GM21825 (cell line): Measurements from ENCODE around the gene CAMTA2.
A peak's percentile ranks its signal among the peaks of the same experiment; 100 is the strongest.

ENCODE experiments used
- ATAC-seq: cut with Tn5 transposase; IDR thresholded peaks from one replicate; pipeline ENCODE4 v1.9.1; 2021; ENCODE audit warnings: mild to moderate bottlenecking, moderate library complexity; ENCODE audit not compliant: unreplicated experiment

The CAMTA2 gene

DNA sequence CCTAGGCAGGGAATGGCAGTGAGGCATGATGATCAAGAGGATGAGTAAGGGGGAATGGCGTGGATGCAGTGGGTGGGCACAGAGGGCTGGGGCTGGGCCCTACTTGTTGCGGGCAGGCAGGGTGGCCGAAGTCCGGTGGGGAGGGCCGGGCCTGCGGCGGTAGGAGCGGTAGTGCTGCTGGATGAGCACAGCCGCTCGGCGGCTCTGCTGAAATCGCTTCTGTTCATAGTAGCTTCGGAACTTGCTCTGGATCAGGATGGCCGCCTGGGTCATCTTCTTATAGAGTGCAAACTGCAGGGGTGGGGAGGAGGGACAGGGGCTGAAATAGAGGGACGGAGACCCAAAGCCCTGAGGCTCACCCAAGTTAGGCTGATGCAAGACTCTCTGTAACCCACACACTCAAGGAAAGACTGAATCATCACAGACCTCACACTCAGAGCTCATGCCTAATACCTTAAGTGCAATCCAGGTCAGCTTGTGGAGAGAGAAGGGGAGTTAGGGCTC is 18.4 kb downstream of the CAMTA2 start:
- no peak for ATAC-seq

DNA sequence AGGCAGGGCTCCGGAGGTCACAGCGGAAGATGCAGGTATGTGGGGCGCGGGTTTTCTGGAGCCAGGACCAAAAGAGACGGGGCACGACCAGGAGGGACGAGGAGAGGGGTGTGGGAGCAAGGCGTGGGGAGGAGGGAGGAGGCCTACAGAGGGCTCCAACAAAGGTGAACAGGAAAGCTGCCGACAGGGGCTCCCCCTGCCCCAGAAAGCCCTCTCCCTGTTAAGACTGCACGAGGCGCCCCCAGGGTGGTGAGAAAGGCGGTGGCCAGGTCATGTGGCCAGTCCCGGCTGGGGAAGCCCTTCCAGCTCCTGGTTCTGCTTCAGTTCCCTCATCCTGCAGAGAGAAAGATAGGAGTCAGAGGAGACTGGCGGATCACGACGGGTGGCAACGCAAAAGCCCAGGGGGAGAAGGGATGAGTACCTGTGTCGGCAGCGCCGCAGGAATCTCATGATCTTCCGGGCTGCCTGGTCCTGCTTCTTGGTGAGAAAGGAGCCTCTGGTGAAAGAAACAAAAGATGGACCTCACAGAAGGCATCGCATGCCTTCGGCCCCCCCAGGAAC is 18.9 kb downstream of the CAMTA2 start:
- no peak for ATAC-seq

DNA sequence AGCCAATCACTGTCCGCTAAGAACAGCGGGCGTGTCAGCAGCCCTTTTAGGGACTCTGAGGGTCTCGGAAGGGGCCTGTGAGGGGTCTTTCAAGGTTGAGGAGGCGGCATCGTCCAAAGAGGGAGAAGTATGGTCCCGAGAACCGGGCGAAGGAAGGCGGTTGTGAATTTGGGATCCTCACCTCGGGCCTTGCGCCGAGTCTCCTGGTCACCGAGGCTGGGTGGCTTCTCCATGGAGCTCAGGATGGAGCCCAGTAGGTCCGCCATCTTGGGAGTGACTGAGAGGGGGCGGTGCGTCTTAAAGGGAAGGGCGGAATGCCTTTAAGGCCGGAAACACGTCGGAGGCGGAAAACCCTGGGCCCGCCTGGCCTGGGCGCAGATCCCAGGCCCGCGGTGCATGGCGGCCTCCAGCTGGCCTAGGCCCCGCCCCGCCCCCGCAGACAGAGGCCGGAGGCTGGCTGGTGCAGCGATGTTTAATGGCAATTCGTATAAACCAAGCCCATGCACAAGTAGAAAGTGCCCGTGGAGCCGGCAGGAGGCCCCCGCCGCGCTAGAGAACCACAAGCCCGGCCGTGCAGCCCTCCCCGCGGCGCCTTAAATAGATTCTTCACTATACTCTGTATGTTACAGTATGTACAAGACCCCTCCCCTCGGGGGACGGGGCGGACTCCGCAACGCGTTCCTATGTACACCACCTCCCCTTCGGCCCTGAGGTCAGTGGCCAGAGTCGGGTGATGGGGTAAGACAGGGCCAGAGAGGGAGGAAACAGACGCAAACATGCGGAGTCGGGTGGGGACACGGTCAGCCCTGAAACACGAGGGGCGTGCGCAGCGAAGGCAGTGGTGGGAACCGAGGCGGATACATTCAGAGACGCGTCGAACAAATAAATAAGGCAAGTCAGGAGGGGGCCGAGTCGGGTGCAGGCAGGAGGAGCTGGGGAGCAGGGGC is 19.7 kb downstream of the CAMTA2 start, which contains the start of gene SPAG7:
Gene SPAG7, minus strand, starts transcription at position 279 of the 947 bp plus-strand sequence. Its CDS starts 13 bp downstream, at position 266.
- ATAC-seq = peak; percentile 66

DNA sequence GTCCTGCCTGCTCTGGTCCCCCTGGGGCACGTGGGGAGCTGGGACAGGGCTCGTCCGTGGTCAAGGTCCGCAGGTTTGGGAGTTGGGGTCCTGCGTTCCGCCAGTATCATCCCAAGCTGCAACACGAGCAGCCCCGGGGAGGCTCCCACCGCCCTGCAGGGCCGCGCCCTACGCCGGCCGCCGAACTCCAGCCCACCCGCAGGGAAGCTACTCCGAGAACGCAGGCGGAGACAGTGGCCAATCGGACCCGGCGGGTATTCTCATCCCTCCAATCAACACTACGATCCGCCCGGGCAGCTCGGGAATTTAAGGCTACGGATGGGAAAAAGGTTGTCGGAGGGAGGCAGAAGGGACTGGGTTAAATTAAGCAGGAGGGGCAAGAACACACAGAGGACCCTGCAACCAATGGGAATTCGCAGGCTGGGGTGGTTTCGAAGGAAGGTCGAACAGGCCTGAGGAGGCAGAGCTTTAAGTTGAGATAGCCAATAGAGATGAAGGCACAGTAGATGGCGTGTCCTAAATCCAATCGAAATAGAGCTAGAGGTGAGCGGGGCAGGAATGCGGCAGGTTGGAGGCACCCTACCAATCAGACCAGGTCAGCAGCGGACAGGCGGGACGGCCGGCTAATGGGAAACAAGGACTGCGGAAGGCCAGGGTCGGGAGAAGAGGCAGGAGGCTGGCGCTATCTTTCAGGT is 20.5 kb downstream of the CAMTA2 start:
- ATAC-seq = peak; percentile 67

DNA sequence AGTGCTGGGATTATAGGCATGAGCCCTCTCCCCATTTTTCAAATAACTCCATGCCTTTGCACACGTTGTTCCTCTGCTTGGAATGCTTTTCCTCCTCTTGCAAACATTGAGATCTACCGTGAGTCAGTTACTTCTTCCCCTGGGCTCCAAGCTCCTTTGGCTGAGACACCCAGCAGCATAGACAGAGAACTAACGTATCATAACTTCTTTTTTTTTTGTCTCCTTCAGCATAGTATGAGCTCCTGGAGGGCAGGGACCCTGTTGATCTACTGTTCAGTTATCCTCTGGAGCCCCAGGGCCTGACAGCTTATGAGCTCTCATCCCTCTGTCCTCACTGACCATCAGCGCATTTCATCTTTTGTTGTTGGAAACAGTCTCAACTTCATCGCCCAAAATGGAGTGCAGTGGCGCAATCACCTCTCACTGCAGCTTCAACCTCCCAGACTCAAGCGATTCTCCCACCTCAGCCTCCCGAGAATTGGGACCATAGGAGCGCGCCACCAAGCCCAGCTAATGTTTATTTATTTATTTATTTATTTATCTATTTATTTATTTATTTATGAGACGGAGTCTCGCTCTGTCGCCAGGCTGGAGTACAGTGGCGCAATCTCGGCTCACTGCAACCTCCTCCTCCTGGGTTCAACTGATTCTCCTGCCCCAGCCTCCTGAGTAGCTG is 22.0 kb downstream of the CAMTA2 start:
- ATAC-seq = no peak

DNA sequence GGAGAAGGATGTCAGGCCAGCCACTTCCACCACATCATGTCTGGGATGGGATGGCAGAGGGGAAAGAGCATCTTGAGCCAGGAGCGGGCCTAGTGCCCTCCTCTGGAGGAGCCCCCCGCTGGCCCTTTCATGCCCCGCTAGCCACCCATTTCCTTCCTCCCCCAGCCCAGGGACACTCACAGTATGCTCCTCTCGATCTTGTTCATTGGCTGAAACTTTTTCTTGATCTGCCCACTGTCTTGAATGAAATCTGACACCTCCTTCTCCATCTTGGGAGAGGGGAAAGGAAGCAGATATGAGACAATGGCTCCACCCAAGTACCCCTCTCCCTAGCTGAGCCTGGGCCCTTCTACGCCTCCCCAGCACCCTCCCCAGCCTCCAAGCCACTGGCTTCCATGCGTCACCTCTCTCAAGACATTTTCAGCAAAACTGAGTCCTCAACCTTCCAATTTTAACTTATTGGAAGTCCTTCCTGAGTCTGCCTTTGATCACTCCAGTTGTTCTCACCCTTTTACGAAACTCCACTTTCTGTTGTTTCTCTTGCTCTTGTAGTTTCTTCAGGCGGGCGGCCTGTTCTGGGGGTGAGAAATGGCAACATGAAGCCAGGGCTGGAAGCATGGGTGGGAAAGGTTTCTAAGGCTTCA is 27.1 kb downstream of the CAMTA2 start:
- no peak for ATAC-seq

DNA sequence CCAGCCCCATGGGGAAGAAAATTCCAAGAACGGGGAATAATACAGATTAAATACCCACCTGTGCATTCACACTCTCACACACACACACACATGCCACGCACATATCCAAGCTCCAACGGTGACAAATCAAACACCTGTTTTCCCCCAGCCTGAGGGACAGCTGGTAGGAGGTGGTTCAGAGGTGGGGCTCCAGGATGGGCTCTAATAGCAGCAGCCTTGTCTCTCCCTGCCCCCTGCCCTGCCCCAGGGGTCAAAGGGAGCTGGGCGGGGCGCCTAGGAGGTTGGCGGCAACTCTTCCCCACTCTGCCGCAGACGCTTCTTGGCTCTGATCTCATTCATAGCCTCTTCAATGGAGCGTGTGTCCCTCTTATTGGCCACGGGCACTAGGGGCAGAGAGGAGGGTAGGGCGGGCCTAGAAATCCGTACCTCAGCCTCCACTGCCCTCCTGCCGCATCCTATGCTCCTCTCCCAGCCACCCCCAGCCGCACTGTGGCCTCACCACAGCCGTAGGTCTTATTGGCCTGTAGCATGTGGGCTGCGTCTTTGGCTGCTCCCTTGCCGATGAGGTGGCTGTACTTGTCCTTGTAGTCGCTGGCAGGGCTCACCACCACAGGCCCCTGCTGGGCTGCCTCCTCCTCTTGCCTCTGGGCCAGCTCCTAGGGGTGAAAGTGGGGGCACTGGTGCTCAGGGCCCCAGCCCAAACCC is 28.1 kb downstream of the CAMTA2 start:
- ATAC-seq = no peak

DNA sequence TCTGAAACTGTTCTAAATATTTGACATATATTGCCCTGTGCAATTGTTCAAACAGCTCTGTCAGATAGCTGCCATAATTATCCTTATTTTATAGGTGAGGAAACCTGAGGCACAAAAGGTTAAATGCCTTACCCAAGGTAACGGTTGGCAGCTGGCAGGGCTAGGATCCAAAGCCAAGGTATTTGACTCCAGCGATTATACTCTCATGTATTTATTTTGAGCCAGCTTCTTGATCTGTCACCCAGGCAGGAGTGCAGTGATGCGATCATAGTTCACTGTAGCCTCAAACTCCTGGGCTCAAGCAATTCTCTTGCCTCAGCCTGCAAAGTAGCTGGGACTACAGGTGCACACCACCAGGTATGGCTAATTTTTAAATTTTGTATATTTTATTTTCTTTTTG is 29.4 kb downstream of the CAMTA2 start:
- no peak for ATAC-seq

DNA sequence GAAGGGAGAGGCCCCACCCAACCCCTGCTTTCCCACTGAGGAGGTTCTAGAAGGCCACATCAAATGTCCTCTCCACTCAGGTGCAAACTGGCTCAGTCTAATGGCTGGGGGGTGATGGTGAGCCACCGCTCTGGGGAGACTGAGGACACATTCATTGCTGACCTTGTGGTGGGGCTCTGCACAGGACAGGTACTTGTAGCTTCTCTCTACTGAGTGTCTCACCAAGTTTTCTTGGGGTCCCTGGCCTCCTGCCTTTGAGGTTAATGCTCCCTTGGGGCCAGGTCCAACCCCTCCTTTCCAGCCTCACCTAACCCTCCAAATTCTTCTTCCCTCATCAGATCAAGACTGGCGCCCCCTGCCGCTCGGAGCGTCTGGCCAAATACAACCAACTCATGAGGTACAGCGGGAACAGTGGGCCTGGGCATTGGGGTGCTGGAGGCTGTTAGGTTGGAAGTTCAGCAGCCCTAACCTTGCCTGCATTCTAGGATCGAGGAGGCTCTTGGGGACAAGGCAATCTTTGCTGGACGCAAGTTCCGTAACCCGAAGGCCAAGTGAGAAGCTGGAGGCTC is 30.9 kb downstream of the CAMTA2 start:
- no peak for ATAC-seq

DNA sequence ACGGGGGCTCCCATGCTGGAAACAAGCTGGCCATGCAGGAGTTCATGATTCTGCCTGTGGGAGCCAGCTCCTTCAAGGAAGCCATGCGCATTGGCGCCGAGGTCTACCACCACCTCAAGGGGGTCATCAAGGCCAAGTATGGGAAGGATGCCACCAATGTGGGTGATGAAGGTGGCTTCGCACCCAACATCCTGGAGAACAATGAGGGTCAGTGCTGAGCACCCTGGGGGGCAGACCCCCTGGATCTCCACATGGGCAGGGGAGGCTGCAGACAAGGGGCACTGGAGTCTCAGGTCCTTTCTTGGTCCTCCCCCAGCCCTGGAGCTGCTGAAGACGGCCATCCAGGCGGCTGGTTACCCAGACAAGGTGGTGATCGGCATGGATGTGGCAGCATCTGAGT is 32.4 kb downstream of the CAMTA2 start:
- ATAC-seq = no peak

DNA sequence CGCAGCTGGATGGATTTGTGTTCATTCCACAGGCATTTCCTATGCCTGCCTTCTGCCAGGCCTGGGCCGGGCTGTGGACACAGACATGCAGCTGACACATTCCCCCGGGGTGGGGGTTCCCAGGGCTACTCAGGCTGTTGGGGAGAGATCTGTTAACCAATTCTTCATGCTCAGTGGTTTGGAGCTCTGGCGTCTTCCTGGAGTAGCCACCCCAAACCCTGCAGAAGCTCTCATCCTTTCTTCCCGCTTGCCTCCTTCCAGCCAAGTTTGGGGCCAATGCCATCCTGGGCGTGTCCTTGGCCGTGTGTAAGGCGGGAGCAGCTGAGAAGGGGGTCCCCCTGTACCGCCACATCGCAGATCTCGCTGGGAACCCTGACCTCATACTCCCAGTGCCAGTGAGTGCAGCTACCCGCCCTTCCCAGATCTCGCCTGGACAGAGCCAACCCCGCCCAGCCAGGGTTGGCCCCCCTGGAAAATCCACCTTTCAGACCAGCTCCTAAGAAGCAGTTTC is 34.0 kb downstream of the CAMTA2 start:
- no peak for ATAC-seq

DNA sequence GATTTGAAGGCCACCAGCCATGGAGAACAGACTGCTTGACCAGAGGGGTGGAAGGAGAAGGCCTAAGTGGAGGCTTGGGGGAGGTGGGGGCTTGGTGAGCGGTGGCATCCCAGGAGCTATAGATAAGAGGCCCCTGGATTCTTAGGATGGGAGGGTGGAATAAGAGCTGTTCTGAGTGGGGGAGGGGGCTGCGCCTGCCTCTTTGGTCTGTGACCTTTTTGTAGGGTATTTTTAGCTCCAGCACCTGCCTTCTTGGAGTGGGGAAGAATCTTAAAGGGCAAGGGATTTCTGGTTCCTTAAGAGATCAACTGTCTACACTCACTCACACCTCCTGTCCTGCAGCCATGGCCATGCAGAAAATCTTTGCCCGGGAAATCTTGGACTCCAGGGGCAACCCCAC is 36.0 kb downstream of the CAMTA2 start:
- ATAC-seq = no peak

DNA sequence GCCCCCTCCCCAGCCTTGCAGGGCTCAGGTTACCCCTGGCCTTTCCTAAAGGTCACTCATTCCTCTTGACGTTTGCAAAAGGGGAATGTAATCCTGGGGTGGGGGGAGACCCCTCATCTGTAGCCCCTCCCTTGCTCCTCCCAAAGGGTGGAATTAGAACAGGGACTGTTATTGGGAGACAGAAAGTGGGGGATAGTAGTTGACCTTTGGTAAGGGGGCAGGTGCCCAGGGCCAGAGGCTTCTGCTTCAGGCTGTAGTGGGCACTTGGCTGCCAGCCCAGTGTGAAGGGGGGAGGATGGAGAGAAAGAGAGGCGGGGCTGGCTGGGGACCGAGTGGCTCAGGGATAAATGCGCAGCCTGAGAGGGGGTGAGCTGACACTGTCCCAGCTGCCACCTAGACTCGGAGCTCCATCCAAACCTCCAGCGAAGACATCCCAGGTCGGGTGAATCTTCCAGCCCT is 36.7 kb downstream of the CAMTA2 start, which contains the start of gene ENO3:
Gene ENO3, plus strand, starts transcription at position 374 of the 459 bp plus-strand sequence. CDS start 711 bp downstream, outside the sequence.
- no peak for ATAC-seq

DNA sequence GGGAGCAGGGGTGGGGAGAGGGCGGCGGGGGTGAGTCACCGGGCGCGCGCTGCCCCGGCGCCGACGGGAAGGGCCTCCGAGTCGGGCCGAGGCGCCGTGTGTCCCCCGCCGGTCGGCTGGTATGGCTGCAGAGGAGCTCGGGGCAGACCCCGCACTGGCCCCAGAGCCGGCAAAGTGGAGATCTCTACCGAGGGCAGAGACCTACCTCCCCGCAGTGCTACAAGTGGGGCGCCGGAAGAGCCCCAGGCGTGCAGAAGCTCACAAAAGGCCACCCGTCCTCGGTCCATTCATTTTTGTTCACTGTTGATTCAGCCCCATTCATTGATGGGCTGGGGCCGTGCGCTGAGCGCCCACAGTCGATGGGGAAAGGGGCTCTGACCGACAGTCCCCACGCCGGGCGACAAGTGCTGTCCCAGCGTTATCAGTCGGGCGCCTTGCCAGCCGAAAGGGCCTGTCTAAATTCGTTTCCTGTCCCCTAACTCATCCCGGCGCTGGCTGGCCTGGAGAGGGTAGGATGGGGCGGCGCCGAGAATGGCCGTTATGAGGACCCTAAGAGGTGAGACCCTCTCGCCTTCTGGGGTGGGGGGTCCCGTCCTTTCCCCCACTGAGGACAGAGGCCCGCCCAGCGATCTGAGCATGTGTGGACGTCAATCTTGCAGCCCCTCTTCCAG is 37.3 kb downstream of the CAMTA2 start:
- ATAC-seq = no peak

DNA sequence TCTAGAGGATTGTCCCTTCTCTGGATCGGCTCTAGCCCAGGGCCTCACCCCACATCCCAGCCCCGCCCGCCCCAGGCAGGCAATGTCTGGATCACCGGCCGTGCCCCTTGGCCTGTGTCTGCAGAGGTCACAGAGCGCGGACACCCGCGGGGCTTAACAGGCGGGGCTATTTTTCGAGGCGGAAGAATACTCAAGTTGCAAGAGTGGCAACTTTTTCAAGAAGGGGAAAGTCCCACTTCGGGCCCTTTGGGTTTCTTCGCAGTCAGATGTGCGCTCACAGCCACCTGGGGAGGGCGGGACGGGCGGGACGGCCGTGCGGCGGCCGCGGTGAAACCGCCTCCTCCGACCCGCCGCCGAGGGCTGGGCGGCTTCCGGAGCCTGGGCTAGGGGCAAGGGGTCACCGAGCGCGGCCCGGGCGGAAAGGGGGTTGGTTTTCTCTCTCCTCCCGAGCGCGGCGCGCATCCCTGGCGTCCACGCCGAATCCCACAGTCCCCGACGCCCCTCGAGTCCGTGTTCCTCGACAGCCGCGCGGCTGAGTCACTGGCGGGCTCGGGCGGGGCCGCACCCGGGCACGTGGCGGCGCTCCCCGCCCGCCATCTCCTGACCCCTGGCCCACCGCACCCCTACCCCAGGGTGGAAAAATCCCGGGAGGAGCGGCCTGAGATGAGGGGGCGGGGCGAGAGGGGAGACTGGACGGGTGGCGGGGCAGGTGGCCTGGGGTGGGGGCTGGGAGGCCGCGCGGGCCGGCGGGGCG is 38.0 kb downstream of the CAMTA2 start:
- peak; percentile 26 for ATAC-seq

DNA sequence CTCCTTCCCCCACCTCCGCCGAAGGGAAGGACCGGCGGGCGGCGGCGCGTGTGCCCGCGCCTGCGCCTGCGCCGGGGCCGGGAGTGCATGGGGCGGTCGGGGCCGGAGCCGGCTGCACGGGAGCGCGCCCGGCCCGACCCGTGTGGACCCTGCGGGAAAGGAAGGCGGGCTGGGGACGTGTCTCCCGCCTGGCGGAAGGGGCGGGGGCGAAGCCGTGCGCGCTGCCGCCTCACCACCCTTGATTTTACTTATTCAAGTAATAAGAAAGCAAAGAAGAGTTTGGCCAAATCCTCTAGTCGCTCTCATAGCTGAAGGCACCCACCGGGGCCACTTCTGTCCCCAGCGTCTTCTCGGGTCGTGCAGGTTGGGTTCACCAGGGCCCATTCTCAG is 38.5 kb downstream of the CAMTA2 start:
- peak; percentile 29 for ATAC-seq

DNA sequence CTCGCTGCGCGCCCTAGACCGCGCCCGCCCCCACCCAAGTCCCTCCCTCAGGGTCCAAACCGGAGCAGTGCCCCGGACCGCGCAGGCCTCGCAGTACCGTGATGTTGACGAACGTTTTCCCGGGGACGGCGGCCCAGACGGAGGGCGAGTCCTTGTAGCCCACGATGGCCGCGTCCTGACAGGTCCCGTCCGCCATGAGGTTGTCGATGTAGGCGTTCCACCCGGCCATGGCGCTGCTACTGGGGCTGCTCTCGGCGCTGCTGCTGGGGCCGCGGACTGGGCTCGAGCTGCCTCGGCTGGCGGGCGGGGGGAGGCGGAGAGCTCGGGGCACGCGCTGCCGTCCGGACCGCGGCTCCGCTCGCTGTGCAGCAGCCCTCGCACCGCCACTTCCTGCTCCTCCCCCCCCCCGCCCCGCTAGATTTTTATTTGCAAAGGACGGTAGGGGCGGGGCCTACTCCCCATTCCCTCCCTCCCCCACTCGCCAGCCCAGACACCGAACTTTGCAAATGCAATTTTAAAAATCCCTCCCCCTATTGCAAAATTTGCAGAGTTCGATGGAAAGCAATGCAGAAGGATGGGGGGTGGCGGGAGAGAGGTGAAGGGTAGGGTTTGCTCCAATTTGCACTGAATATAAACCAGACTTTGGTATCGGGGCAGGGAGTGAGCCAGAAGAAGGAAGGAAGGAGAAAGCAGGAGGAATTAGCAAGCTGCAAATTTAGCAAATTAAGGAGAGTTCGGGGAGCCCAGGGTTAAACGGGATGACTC is 39.1 kb downstream of the CAMTA2 start, which contains the start of gene PFN1:
Gene PFN1, minus strand, starts transcription at position 365 of the 765 bp plus-strand sequence. Its CDS starts 136 bp downstream, at position 229.
- ATAC-seq = peak; percentile 19
